Heart right ventricle (tissue), 16 donors: ENCODE results near the gene TUBB2A. TPM values are rescaled to one million over a fixed set of nuclear protein-coding genes. Genes with fewer than 3 reads are reported as not detected.

Experiments
- ATAC-seq, 8 donors: fragments of 200-7000 bp; cut with Tn5 transposase; one replicate each; pipeline ENCODE4 v1.9.1; 2020; ENCODE audit warnings: mild to moderate bottlenecking in 8 of 8, moderate library complexity in 8 of 8, moderate number of reproducible peaks in 1 of 8
- DNase-seq, 2 donors: peaks; one replicate each; pipeline ENCODE4 v3.0.0-alpha.2; 2020
- H3K27ac ChIP-seq, 10 donors: fragments of 200-600 bp; sonication (generic) in 2 of 10; one replicate each; pipeline versions ENCODE4 v1.5.0 to v1.8.0; 2020 to 2022; ENCODE audit warnings: mild to moderate bottlenecking in 3 of 10
- H3K27me3 ChIP-seq, 7 donors: fragments of 200-600 bp; one replicate each; pipeline ENCODE4 v1.8.0; 2021 to 2022; ENCODE audit warnings: mild to moderate bottlenecking in 2 of 7
- H3K36me3 ChIP-seq, 9 donors: fragments of 200-600 bp; sonication (generic) in 1 of 9; one replicate each; pipeline versions ENCODE4 v1.5.0 to v1.8.0; 2020 to 2022; ENCODE audit warnings: mild to moderate bottlenecking in 2 of 9
- H3K4me1 ChIP-seq, 9 donors: fragments of 200-600 bp; sonication (generic) in 1 of 9; one replicate each; pipeline versions ENCODE4 v1.5.0 to v1.8.0; 2020 to 2022; ENCODE audit warnings: mild to moderate bottlenecking in 4 of 9
- H3K4me3 ChIP-seq, 10 donors: fragments of 200-600 bp; sonication (generic) in 2 of 10; one replicate each; pipeline versions ENCODE4 v1.5.0 to v1.8.0; 2020 to 2022; ENCODE audit warnings: mild to moderate bottlenecking in 7 of 10, moderate library complexity in 2 of 10
- H3K9me3 ChIP-seq, 11 donors: fragments of 200-600 bp in 10 of 11; sonication (generic) in 2 of 11; one replicate each; pipeline versions ENCODE4 v1.5.0 to v1.8.0; 2013 to 2022; ENCODE audit warnings: mild to moderate bottlenecking in 2 of 11, control low read depth in 1 of 11, moderate library complexity in 1 of 11
- CTCF ChIP-seq, 9 donors: fragments of 200-600 bp; sonication (generic) in 2 of 9; IDR thresholded peaks; one replicate each; pipeline versions ENCODE4 v1.5.0 to v1.8.0; 2021 to 2022; ENCODE audit warnings: antibody characterized with exemption in 9 of 9, mild to moderate bottlenecking in 5 of 9, moderate library complexity in 1 of 9
- WGBS, 2 donors: extraction: QIAGEN DNeasy Blood & Tissue Kit; methylation state at CpG; one replicate each; pipeline ENCODE4 v1.1.7; 2013; ENCODE audit warnings: inconsistent platforms in 1 of 2; 5-methylcytosine and 5-hydroxymethylcytosine counted together
- intact Hi-C, 10 donors: fragments of 100-400 bp; cut with DNase I; formaldehyde crosslinking; loops; one replicate each; pipeline versions ENCODE4 v1.11.1 to v1.14.2; 2022
- polyA plus RNA-seq, 2 donors: library from polyadenylated mRNA; stranded (reverse); fragments of 200-250 nt; gene quantifications; one replicate each; pipeline ENCODE4 v1.2.3, GENCODE V29; 2013
- total RNA-seq, 10 donors: library from RNA; stranded (reverse); fragmentation: NEBNext Ultra II Directional in 3 of 10; extraction: Animal tissue kit (Norgen Biotek cat#: 25700) in 3 of 10; gene quantifications; one replicate each; pipeline versions ENCODE4 v1.2.1 to v1.2.4, GENCODE V29; 2021 to 2023
- donor health status: Arrhythmogenic right ventricular cardiomyopathy.
- donor health status: ischemic (EF 13 %, LVEDD 7.1; RV severe dilation, severe dysfunction).
- donor health status: healthy with polysubstance abuse.
- donor health status: DM: no; HTN: yes; CAD: no.
- donor health status: DM: no; HTN: no; CAD: no.
- donor health status: ischemic (EF 25% LVEDD 6.9; RV normal size, moderate dysfunction).
- donor health status: ischemic (EF 25% LVEDD 5.7; RV mildly dilated, moderate dysfunction).
- donor health status: healthy.
- donor health status: DM: yes; HTN: yes; CAD: no.
- donor health status: Ischemic cardiomyopathy.
- donor health status: ischemic (EF 35%, LVEDD 5.7; RV mildly dilated, moderate dysfunction).
- donor health status: nonischemic (EF 11% LVEDD 7.7; RV severe dilation, severe dysfunction).
- donor health status: DM: yes; HTN: yes; CAD: no.
- donor health status: PGD.
- donor health status: ischemic (EF 29% LVEDD 5.4; RV normal size, mild dysfunction).
- donor health status: nonischemic (EF 23%, LVEDD 6.1; RV moderate dilation, normal function).

TUBB2A gene
- total and polyA plus RNA-seq, 12 donors = 7.0 to 59.3 (median 17.5) TPM

- peaks cover 0 to 54% (median 7%) of the 10 kb centered on the region in 9 donors for H3K36me3 ChIP-seq
- ATAC-seq (no peak), DNase-seq (no peak)
- no peak overlapping the region for H3K27ac ChIP-seq
- no peak overlapping the region for H3K4me3 ChIP-seq
- TF ChIP-seq CTCF (IDR thresholded peaks at IDR 0.05) = no peak
- intact Hi-C loops = no loop called here
- H3K27me3 ChIP-seq = no peaks in the 10 kb centered on the region
- WGBS, 2 donors = 95% methylated on average over 3 of the region's 3 CpGs
- H3K9me3 ChIP-seq = peaks cover 0 to 4% (median 0%) of the 10 kb centered on the region in 11 donors
- H3K4me1 ChIP-seq = peaks cover 0 to 11% (median 0%) of the 10 kb centered on the region in 9 donors
Observed at GRCh38 chr6:3152689-3153088, 4.7 kb downstream of the TUBB2A start.

GRCh38 chr6:3151691-3152090 is 5.7 kb downstream of the TUBB2A start:
- WGBS, 2 donors = 71 to 73% methylated on average over 5 of the region's 5 CpGs
- ATAC-seq = no peak
- intact Hi-C loops = no loop called here

GRCh38 chr6:3147914-3148757 is 9.2 kb downstream of the TUBB2A start:
- Histone ChIP-seq H3K27ac (no peak overlapping the region), H3K36me3 (peaks cover 0 to 54% (median 12%) of the 10 kb centered on the region in 9 donors), H3K27me3 (no peaks in the 10 kb centered on the region), H3K9me3 (peaks cover 0 to 8% (median 0%) of the 10 kb centered on the region in 11 donors), H3K4me3 (no peak overlapping the region), H3K4me1 (no peaks in the 10 kb centered on the region)
- TF ChIP-seq CTCF (IDR thresholded peaks at IDR 0.05) = no peak
- WGBS, 2 donors = 91 to 93% methylated on average over 6 of the region's 6 CpGs
- intact Hi-C loops = no loop called here
- ATAC-seq (no peak), DNase-seq (no peak)

More at GRCh38 chr6:3151691-3152090, 5.7 kb downstream of the TUBB2A start:
- DNase-seq = no peak
- peaks cover 0 to 8% (median 0%) of the 10 kb centered on the region in 11 donors for H3K9me3 ChIP-seq
- H3K4me3 ChIP-seq = no peak overlapping the region
- TF ChIP-seq CTCF (IDR thresholded peaks at IDR 0.05) = no peak
- H3K27me3 ChIP-seq = no peaks in the 10 kb centered on the region
- H3K27ac ChIP-seq = no peak overlapping the region
- H3K36me3 ChIP-seq = peaks cover 0 to 63% (median 7%) of the 10 kb centered on the region in 9 donors
- peaks cover 0 to 8% (median 0%) of the 10 kb centered on the region in 9 donors for H3K4me1 ChIP-seq

- no peak overlapping the region for H3K4me3 ChIP-seq
- H3K9me3 ChIP-seq = peaks cover 0 to 8% (median 0%) of the 10 kb centered on the region in 11 donors
- WGBS, 2 donors = 82 to 86% methylated on average over 8 of the region's 8 CpGs
- no peak for TF ChIP-seq CTCF (IDR thresholded peaks at IDR 0.05)
- H3K36me3 ChIP-seq = peaks cover 0 to 70% (median 26%) of the 10 kb centered on the region in 9 donors
- H3K4me1 ChIP-seq = peaks cover 0 to 9% (median 4%) of the 10 kb centered on the region in 9 donors
- intact Hi-C loops = no loop called here
- no peak for DNase-seq
- no peak for ATAC-seq
- H3K27ac ChIP-seq = no peak overlapping the region
- H3K27me3 ChIP-seq = no peaks in the 10 kb centered on the region
Observed at GRCh38 chr6:3144571-3144970, 12.8 kb downstream of the TUBB2A start.
